Gastrocnemius medialis (tissue), 4 donors: Measurements from ENCODE around the gene MAP2K7. TPM values are rescaled to one million over a fixed set of nuclear protein-coding genes. Genes with fewer than 3 reads are reported as not detected.

Experiments
- ATAC-seq, 2 donors: fragments of 150-250 bp; one replicate each; pipeline ENCODE4 v1.9.1; 2016
- DNase-seq, 2 donors: peaks; one replicate each; pipeline ENCODE4 v3.0.0-alpha.2; 2019
- H3K27ac ChIP-seq, 4 donors: fragments of 200-600 bp; sonication (generic); 1 replicate in 1 of 4; 2 replicates in 3 of 4; pipeline ENCODE4 v1.5.1; 2016 to 2018; ENCODE audit warnings: mild to moderate bottlenecking in 2 of 4, moderate library complexity in 1 of 4
- H3K27me3 ChIP-seq, 3 donors: fragments of 200-600 bp; sonication (generic) in 2 of 3; 1 replicate in 1 of 3; 2 replicates in 2 of 3; pipeline versions ENCODE4 v1.5.1 to v1.6.0; 2016 to 2019; ENCODE audit warnings: mild to moderate bottlenecking in 1 of 3, moderate library complexity in 1 of 3
- H3K36me3 ChIP-seq, 2 donors: fragments of 200-600 bp; sonication (generic) in 1 of 2; one replicate each; pipeline ENCODE4 v1.5.1; 2017 to 2018
- H3K4me1 ChIP-seq, 2 donors: fragments of 200-600 bp; sonication (generic) in 1 of 2; one replicate each; pipeline ENCODE4 v1.5.1; 2016 to 2017; ENCODE audit warnings: mild to moderate bottlenecking in 2 of 2
- H3K4me3 ChIP-seq, 4 donors: fragments of 200-600 bp; sonication (generic) in 3 of 4; 1 replicate in 1 of 4; 2 replicates in 3 of 4; pipeline ENCODE4 v1.5.1; 2016 to 2019; ENCODE audit warnings: mild to moderate bottlenecking in 2 of 4
- H3K9me3 ChIP-seq, 3 donors: fragments of 200-600 bp; sonication (generic) in 2 of 3; 1 replicate in 1 of 3; 2 replicates in 2 of 3; pipeline ENCODE4 v1.5.1; 2016 to 2019
- POLR2A ChIP-seq, 2 donors: fragments of 450-650 bp; IDR thresholded peaks; one replicate each; pipeline ENCODE4 v1.6.1; 2017; ENCODE audit warnings: antibody characterized with exemption in 2 of 2, mild to moderate bottlenecking in 2 of 2, moderate library complexity in 2 of 2
- in situ Hi-C, 4 donors: fragments of 200-750 bp; cut with MboI; loops; one replicate each; pipeline versions ENCODE4 v1.15.0 to v1.8.0; 2017; ENCODE audit warnings: low sequenced_read_pairs in 4 of 4
- intact Hi-C: fragments of 100-400 bp; cut with DNase I; formaldehyde crosslinking; loops from one replicate; pipeline ENCODE4 v1.15.1; 2023; ENCODE audit warnings: low total_unique reads
- total RNA-seq, 4 donors: library from RNA; depleted of rRNA; stranded (reverse); fragments of >200 nt; gene quantifications; one replicate each; pipeline versions ENCODE4 v1.1.0 to v1.2.3, GENCODE V29; 2016
- TF ChIP-seq, protein P1 (sequence below), 5 experiments: fragments of 450-650 bp in 3 of 5; fragments of 200-600 bp in 2 of 5; sonication (generic) in 2 of 5; IDR thresholded peaks in 4 of 5; conservative IDR thresholded peaks in 1 of 5; 1 replicate in 4 of 5; 2 replicates in 1 of 5; pipeline ENCODE4 v1.5.1; 2016 to 2019; ENCODE audit warnings: antibody characterized with exemption in 5 of 5, mild to moderate bottlenecking in 3 of 5, moderate library complexity in 3 of 5

MAP2K7 gene
- total RNA-seq, 4 donors from 2014 or later = 17.7 to 41.7 (median 32.9) TPM

DNA sequence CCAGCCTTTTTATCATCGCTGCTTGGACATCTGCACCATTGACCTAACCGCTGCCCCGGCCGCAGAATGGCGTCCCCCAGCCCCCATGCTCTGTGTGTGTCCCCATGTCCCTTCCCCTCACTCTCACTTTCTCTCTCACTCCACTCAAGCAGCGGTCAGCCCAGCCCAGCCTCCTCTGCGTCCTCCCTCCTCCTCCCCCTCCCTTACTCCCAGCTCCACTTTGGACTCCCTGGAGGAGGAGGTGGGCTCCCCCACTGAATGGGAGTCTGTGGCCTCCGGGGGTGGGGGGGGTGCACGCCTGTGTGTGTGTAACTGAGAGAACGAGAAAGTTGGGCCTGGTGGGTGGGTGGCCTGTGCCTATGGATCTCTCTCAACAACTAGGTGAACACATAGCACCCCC is 2.2 kb downstream of the MAP2K7 start:
- in situ Hi-C loops (no loop called here), intact Hi-C loops (loop anchor here (10.0 kb wide), 1 partner anchor 609 kb away; the partner anchor contains the start of gene ZNF414)
- H3K27ac ChIP-seq = no peak overlapping the region
- H3K4me3 ChIP-seq = no peak overlapping the region
- H3K36me3 ChIP-seq = peaks cover 0 to 26% of the 10 kb centered on the region in 2 donors
- no peaks in the 10 kb centered on the region for H3K9me3 ChIP-seq
- no peaks in the 10 kb centered on the region for H3K27me3 ChIP-seq
- peaks cover 19 to 31% of the 10 kb centered on the region in 2 donors for H3K4me1 ChIP-seq
- no peak for ATAC-seq
- no peak for TF ChIP-seq POLR2A (IDR thresholded peaks at IDR 0.05)
- TF ChIP-seq, protein P1, sequence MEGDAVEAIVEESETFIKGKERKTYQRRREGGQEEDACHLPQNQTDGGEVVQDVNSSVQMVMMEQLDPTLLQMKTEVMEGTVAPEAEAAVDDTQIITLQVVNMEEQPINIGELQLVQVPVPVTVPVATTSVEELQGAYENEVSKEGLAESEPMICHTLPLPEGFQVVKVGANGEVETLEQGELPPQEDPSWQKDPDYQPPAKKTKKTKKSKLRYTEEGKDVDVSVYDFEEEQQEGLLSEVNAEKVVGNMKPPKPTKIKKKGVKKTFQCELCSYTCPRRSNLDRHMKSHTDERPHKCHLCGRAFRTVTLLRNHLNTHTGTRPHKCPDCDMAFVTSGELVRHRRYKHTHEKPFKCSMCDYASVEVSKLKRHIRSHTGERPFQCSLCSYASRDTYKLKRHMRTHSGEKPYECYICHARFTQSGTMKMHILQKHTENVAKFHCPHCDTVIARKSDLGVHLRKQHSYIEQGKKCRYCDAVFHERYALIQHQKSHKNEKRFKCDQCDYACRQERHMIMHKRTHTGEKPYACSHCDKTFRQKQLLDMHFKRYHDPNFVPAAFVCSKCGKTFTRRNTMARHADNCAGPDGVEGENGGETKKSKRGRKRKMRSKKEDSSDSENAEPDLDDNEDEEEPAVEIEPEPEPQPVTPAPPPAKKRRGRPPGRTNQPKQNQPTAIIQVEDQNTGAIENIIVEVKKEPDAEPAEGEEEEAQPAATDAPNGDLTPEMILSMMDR (IDR thresholded peaks at IDR 0.05 in 4 of 5, conservative IDR thresholded peaks at IDR 0.05 in 1 of 5) = no peak
- DNase-seq = no peak

DNA sequence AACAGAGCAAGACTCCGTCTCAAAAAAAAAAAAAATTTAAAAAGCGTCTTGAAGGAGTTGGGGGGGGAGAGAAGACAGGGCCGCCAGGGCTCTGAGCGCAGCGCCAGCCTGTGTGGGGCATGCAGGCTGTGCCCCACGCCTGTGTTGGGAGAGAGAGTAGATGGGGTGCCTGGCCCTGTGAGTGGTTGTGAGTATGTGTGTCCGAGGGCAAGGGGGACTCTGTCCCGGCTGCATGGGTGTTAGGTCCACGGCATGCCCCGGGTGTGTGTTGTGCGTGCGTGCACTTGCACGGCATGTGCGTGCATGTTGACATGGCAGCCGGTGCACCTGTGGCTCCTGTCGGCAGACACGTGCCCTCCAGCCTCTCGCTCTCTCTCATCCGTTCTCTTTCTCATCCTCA is 3.4 kb downstream of the MAP2K7 start:
- Histone ChIP-seq H3K9me3 (no peaks in the 10 kb centered on the region), H3K4me1 (peaks cover 19 to 29% of the 10 kb centered on the region in 2 donors), H3K27ac (no peak overlapping the region), H3K4me3 (no peak overlapping the region), H3K36me3 (peaks cover 0 to 38% of the 10 kb centered on the region in 2 donors), H3K27me3 (no peaks in the 10 kb centered on the region)
- TF ChIP-seq, protein P1 (IDR thresholded peaks at IDR 0.05 in 4 of 5, conservative IDR thresholded peaks at IDR 0.05 in 1 of 5) = no peak
- no peak for TF ChIP-seq POLR2A (IDR thresholded peaks at IDR 0.05)
- ATAC-seq = no peak
- intact Hi-C loops (loop anchor here (10.0 kb wide), 1 partner anchor 608 kb away; the partner anchor contains the start of gene ZNF414), in situ Hi-C loops (no loop called here)
- no peak for DNase-seq

DNA sequence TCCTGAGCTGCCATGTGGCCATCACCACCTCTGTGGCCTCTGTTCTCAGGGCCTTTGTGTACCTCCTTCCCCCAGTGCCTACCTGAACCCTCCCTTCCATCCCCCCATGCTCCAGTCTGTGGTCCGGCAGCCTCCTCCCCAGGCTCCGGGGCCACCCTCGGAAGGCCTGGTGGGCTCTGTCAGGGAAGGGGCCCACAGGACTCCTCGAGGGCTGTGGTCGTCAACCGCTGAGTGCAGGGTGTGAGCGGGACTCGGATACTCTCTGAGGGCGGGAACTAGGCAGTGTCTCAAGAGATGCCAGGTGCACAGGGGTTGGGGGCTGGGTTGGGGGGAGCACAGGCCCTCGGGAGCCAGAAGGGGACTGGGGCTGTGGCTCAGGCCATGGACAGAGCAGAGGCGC is 3.9 kb downstream of the MAP2K7 start:
- Histone ChIP-seq H3K36me3 (peaks cover 0 to 43% of the 10 kb centered on the region in 2 donors), H3K9me3 (no peaks in the 10 kb centered on the region), H3K27ac (no peak overlapping the region), H3K27me3 (no peaks in the 10 kb centered on the region), H3K4me3 (no peak overlapping the region), H3K4me1 (peaks cover 16 to 29% of the 10 kb centered on the region in 2 donors)
- in situ Hi-C loops = no loop called here
- no peak for DNase-seq
- no peak for TF ChIP-seq POLR2A (IDR thresholded peaks at IDR 0.05)
- TF ChIP-seq, protein P1 (IDR thresholded peaks at IDR 0.05 in 4 of 5, conservative IDR thresholded peaks at IDR 0.05 in 1 of 5) = no peak
- intact Hi-C loops = loop anchor here (10.0 kb wide), 1 partner anchor 607 kb away; the partner anchor contains the start of gene ZNF414
- ATAC-seq = no peak

DNA sequence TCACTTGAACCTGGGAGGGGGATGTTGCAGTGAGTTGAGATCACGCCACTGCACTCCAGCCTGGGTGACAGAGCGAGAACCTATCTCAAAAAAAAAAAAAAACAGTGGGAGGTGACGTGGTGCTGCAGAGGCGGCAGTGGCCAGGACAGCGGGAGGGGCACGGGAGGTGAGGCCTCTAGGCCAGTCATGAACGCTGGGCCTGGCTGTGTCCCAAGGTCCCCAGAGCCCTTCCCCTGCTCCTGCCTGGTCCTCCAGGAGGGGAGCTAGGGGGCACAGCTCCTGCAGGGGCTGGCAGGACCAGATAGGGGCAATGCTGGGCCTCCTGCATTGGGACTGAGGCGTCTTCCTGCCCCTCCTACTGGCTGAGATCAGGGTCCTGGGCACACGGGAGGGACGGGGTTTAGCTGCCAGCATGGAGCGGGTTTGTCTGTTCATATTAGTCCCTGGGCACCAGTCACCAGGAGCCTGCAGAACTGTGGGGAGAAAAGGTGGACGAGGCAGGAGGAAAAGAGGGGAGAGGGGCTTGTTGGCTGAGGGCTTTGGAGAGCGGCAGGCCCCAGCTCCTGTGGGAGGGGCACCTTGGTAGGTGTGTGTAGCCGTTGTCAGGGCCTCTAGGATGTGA is 4.5 kb downstream of the MAP2K7 start:
- no peaks in the 10 kb centered on the region for H3K9me3 ChIP-seq
- TF ChIP-seq, protein P1 (IDR thresholded peaks at IDR 0.05 in 4 of 5, conservative IDR thresholded peaks at IDR 0.05 in 1 of 5) = no peak
- no peak for TF ChIP-seq POLR2A (IDR thresholded peaks at IDR 0.05)
- DNase-seq (no peak), ATAC-seq (no peak)
- H3K4me1 ChIP-seq = peaks cover 13 to 23% of the 10 kb centered on the region in 2 donors
- peaks cover 0 to 49% of the 10 kb centered on the region in 2 donors for H3K36me3 ChIP-seq
- intact Hi-C loops = loop anchor here (10.0 kb wide), 1 partner anchor 607 kb away; the partner anchor contains the start of gene ZNF414
- in situ Hi-C loops = no loop called here
- no peaks in the 10 kb centered on the region for H3K27me3 ChIP-seq
- H3K4me3 ChIP-seq = no peak overlapping the region
- no peak overlapping the region for H3K27ac ChIP-seq
